ENCODE results near the gene CALN1.
"Not testable (repeated sequence)": the region's sequence is repeated elsewhere in the genome, so short reads cannot be mapped to it uniquely, and the experiment has no call there.

Gene CALN1

GRCh38 chr7:71851776-71852498 is 560.2 kb downstream of the CALN1 start:
- no peak for DNase-seq

- DNase-seq, result no peak
Measured at GRCh38 chr7:71846160-71846559, 566.0 kb downstream of the CALN1 start.

GRCh38 chr7:71843676-71844075 is 568.5 kb downstream of the CALN1 start:
- no peak for DNase-seq

- no peak for DNase-seq
Measured at GRCh38 chr7:71842786-71843185, 569.4 kb downstream of the CALN1 start.

GRCh38 chr7:71842381-71842780 is 569.8 kb downstream of the CALN1 start:
- DNase-seq, result no peak

- no peak for DNase-seq
Measured at GRCh38 chr7:71835056-71835455, 577.1 kb downstream of the CALN1 start.

GRCh38 chr7:71829515-71829914 is 582.6 kb downstream of the CALN1 start:
- no peak for DNase-seq

GRCh38 chr7:71828361-71828760 is 583.8 kb downstream of the CALN1 start:
- no peak for DNase-seq

- DNase-seq, result no peak
Measured at GRCh38 chr7:71826141-71826540, 586.0 kb downstream of the CALN1 start.

GRCh38 chr7:71824006-71824760 is 588.0 kb downstream of the CALN1 start:
- DNase-seq, result no peak

GRCh38 chr7:71822406-71822805 is 589.7 kb downstream of the CALN1 start:
- DNase-seq, result not testable (repeated sequence)

GRCh38 chr7:71817916-71818315 is 594.2 kb downstream of the CALN1 start:
- DNase-seq, result no peak

GRCh38 chr7:71808115-71808514 is 604.0 kb downstream of the CALN1 start:
- no peak for DNase-seq

GRCh38 chr7:71804256-71804655 is 607.9 kb downstream of the CALN1 start:
- DNase-seq, result no peak

GRCh38 chr7:71801976-71802375 is 610.2 kb downstream of the CALN1 start:
- no peak for DNase-seq

GRCh38 chr7:71800321-71800720 is 611.8 kb downstream of the CALN1 start:
- DNase-seq, result no peak

GRCh38 chr7:71795410-71795809 is 616.7 kb downstream of the CALN1 start:
- no peak for DNase-seq

GRCh38 chr7:71793251-71793650 is 618.9 kb downstream of the CALN1 start:
- no peak for DNase-seq

GRCh38 chr7:71787513-71787912 is 624.6 kb downstream of the CALN1 start:
- DNase-seq, result no peak

GRCh38 chr7:71785216-71785615 is 626.9 kb downstream of the CALN1 start:
- no peak for DNase-seq

GRCh38 chr7:71784781-71785180 is 627.4 kb downstream of the CALN1 start:
- no peak for DNase-seq

- no peak for DNase-seq
Measured at GRCh38 chr7:71784180-71784579, 628.0 kb downstream of the CALN1 start.

GRCh38 chr7:71783779-71784178 is 628.4 kb downstream of the CALN1 start:
- DNase-seq, result no peak

- DNase-seq, result no peak
Measured at GRCh38 chr7:71782051-71782450, 630.1 kb downstream of the CALN1 start.

- no peak for DNase-seq
Measured at GRCh38 chr7:71780282-71780681, 631.9 kb downstream of the CALN1 start.

Data from activated CD4-positive, alpha-beta T cell treated with anti-CD3 and anti-CD28 coated beads for 4 hours (primary cell).